Measurements from ENCODE around the gene CHD6.

DNA sequence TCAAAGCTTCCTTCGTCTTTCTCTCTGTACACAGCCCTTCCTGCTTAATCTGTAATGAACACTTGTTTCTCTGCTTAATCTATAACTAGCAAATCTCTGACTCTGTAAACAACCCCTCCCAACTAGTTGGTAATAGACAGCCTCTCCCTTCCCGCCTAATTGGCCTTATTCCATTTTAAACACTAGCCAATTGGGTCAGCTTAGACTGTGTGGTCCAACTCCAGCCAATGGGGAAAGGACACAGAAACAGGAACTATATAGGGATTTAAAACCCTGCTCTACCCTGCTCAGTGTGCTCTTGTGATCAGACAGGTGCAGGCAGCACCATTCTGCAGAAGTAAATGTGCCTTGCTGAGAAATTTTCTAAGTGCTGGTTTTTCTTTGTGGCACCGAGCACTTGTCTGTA lies 18.5 kb downstream of the CHD6 start:
- TF ChIP-seq, protein P1, sequence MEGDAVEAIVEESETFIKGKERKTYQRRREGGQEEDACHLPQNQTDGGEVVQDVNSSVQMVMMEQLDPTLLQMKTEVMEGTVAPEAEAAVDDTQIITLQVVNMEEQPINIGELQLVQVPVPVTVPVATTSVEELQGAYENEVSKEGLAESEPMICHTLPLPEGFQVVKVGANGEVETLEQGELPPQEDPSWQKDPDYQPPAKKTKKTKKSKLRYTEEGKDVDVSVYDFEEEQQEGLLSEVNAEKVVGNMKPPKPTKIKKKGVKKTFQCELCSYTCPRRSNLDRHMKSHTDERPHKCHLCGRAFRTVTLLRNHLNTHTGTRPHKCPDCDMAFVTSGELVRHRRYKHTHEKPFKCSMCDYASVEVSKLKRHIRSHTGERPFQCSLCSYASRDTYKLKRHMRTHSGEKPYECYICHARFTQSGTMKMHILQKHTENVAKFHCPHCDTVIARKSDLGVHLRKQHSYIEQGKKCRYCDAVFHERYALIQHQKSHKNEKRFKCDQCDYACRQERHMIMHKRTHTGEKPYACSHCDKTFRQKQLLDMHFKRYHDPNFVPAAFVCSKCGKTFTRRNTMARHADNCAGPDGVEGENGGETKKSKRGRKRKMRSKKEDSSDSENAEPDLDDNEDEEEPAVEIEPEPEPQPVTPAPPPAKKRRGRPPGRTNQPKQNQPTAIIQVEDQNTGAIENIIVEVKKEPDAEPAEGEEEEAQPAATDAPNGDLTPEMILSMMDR (conservative IDR thresholded peaks at IDR 0.05) = no peak
- TF ChIP-seq EZH2 (IDR thresholded peaks at IDR 0.05; ENCODE audit: low read depth) = no peak

All from PC-9 (cell line).